SW480 (cell line): Measurements from ENCODE around the gene VTI1A.

Source experiments
- DNase-seq: peaks from one replicate; pipeline ENCODE4 v3.0.0-alpha.2; 2016; ENCODE audit warnings: low spot score

The VTI1A gene

GRCh38 chr10:112811741-112812551, 364.9 kb downstream of the VTI1A start:
- DNase-seq: peak; percentile 87

GRCh38 chr10:112812586-112812985, 365.6 kb downstream of the VTI1A start:
- no peak for DNase-seq

GRCh38 chr10:112813866-112814591, 367.0 kb downstream of the VTI1A start:
- no peak for DNase-seq

DNA sequence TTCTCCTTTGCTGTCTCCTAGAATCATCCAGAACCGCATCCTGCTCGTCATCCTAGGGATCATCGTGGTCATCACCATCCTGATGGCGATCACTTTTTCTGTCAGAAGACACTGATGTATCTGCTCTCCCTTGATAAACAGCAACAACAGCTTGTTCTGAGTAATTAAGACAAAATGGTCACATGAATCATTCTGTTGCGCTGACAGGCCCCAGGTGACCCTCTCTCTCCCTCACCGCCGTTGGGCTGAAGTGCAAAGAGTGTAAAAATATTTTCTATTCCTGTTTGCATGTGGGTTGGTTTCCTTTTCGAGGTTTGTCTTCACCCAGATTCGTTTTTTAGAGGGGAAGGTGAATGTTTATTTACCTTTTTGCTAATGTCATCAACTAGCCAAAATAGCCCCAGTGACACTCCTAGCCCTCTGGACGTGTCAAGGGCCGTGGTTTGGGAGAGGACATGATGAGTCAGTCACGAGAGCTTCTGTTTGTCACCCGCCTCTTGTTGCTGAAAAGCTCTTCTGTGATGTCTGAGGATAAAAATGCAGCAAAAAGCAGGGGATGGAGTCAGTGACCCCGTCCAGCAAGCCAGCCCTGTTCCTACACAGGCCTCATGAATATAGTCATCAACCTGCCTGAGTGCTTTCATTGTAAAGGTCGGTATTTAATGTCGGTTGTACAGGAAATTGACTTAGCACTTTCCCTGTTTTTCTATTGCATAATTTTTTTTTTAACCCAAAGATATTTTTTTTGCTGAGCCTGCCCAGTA, 368.4 kb downstream of the VTI1A start:
- peak; percentile 49 for DNase-seq

- DNase-seq: no peak
Observed at GRCh38 chr10:112816033-112816430, 369.0 kb downstream of the VTI1A start.

DNA sequence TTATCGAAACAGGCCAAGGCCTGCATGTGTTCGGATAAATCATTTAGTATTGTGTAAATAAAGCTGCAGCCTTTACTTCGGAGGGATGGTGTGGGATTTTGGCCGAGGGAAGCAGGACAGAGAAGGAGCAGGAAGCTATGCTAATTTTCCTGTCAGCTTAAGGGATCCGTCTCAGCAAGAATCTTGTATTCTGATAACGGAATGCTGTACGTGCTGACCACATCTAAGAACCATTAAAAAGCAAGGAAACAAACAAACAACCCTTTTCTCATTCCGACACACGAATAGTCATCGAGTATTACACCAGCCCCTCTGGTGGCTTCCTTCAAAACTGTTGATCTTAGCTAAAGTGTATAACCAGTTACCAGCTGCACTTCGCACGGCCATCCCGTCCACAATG, 369.9 kb downstream of the VTI1A start:
- no peak for DNase-seq

GRCh38 chr10:112817981-112818777, 371.2 kb downstream of the VTI1A start:
- no peak for DNase-seq

DNA sequence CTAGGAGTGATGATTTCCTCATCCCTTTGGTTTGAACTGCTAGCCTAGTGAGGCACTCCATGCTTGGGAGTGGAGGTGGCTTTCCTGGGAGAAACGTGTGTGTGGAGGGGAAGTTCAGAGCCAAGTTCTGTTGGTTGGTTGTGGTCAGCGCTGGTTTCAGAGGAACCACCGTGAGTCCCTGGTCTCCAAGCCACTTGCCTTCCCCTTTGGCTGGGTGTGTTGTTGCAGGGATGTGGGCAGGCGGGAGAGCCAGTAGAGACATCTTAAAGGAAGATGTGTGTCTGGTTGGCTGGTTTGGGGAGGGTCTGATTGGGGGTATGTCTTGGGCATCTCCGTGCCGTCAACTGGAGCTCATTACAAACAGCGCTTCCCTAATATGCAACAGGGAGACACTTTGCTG, 372.2 kb downstream of the VTI1A start:
- DNase-seq: no peak

- DNase-seq: no peak
Observed at GRCh38 chr10:112820320-112820719, 373.3 kb downstream of the VTI1A start.

GRCh38 chr10:112821038-112821437, 374.0 kb downstream of the VTI1A start:
- no peak for DNase-seq

GRCh38 chr10:112821663-112822062, 374.6 kb downstream of the VTI1A start:
- DNase-seq: no peak

DNA sequence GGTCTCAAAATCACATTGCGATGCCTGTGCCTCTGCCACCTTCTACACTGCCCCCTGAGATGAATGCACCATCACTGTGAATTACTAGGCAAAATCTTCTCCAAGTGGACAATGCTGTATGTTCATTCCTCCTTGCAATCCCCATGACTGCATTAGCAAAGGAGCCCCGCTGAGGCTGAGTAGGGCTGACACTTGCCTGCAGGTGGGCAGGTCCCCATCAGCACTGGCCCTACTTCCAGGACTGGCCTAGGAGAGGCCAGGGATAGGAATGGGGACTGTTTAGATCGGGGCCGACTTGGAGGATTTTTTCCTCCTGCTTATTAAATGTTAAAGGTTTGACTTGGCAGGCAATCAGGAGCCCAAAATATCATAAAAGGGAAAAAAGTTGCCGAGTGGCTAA, 376.0 kb downstream of the VTI1A start:
- no peak for DNase-seq

GRCh38 chr10:112823604-112824003, 376.6 kb downstream of the VTI1A start:
- no peak for DNase-seq

- DNase-seq: no peak
Observed at GRCh38 chr10:112826018-112826697, 379.1 kb downstream of the VTI1A start.

DNA sequence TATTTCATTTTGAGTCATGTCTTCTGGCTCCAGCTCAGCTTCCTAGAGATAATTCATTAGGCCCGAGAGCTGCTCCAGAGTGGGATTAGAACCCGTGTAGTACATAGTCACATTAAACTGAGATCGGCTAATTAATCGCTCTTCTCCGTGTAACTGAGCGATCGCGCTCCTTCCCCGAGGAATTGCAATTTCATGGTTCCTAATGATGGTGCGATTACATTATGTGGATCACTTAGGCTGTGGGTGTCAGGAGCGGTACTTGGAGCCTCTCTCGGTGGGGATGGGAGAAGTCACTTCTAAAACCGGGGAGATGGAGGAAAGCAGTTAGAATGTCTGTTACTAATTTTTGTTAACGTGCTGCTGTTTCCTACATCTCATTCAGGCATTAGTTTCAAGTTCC, 380.1 kb downstream of the VTI1A start:
- DNase-seq: no peak

DNA sequence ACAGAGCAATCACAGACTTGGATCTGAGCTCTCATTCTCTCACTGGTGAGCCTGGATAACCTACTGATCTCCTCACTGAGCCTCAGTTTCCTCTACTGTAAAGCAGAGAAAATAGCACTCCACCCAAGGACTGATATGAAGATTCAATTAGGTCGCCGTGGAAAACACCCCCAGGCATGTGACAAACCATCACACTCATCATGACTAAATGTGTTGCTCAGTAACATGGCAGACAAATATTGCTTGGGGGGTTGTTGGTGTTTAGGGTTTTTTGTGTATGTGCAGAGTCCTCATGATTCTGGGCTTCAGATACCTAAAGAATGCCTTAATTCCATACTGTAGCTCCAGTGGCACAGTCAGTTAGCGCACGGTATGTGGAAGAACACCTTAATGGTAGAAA, 380.9 kb downstream of the VTI1A start:
- no peak for DNase-seq

- DNase-seq: no peak
Observed at GRCh38 chr10:112831859-112832258, 384.8 kb downstream of the VTI1A start.

GRCh38 chr10:112832361-112832878, 385.4 kb downstream of the VTI1A start:
- DNase-seq: peak; percentile 58

- no peak for DNase-seq
Observed at GRCh38 chr10:112832959-112833358, 385.9 kb downstream of the VTI1A start.

- no peak for DNase-seq
Observed at GRCh38 chr10:112834751-112835181, 387.8 kb downstream of the VTI1A start.

DNA sequence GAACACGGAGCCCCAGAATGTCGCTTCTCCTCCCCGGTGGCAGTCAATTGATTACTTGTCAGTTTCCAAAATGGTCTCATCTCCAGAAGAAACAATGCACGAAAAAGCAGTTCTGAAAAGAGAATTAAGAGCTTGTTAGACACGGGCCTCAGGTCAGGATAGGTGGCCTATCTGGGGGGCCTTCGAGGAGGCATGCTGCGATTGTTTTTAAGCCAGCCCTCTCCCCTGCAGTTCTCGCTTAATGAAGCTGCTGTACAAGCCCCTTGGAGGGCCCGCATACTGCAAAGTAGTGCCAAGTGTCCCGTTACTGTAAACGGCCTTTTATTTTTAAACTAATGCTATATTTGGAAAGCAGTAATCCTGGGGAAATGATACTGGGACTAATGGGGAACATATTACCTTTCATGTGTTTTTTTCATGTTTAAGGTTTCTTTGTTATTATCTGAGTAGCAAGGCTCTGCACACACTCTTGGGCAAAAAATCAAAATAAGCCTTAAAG, 388.3 kb downstream of the VTI1A start:
- DNase-seq: no peak
